PC-9 (cell line): Measurements from ENCODE around the gene TCEA2. TPM values are rescaled to one million over a fixed set of nuclear protein-coding genes. Genes with fewer than 3 reads are reported as not detected.
A peak's percentile ranks its signal among the peaks of the same experiment; 100 is the strongest.

Experiments used
- BruUV-seq: library from RNA; stranded (reverse); fragments of 400-500 nt; replicated peaks from 2 replicates; lab custom pipeline; 2021; lab: Mats Ljungman, UMichigan
- CTCF ChIA-PET: fragments of 300-600 bp; sonication (Branson Sonifier 250); formaldehyde crosslinking; loops from one replicate; lab custom pipeline; 2022; ENCODE audit warnings: antibody characterized with exemption; lab: Charles Lee
- POLR2A ChIA-PET: fragments of 300-600 bp; sonication (Branson Sonifier 250); formaldehyde crosslinking; loops from one replicate; lab custom pipeline; 2022; ENCODE audit warnings: antibody characterized with exemption; ENCODE audit not compliant: unreplicated experiment; lab: Charles Lee
- DNase-seq, 2 experiments: peaks; one replicate each; pipeline versions ENCODE4 v3.0.0 to v3.0.0-alpha.2; 2015 to 2022; ENCODE audit warnings: mixed read lengths in 1 of 2
- H2AFZ ChIP-seq: fragments of 200-600 bp; sonication (generic); 2 replicates; pipeline ENCODE4 v1.8.1; 2017; ENCODE audit warnings: antibody characterized with exemption
- H3F3A ChIP-seq: fragments of 200-600 bp; sonication (generic); 2 replicates; pipeline ENCODE4 v1.8.1; 2017; ENCODE audit warnings: antibody characterized with exemption, mild to moderate bottlenecking, low read depth; ENCODE audit not compliant: insufficient read depth
- H3K27ac ChIP-seq: fragments of 200-600 bp; sonication (generic); 2 replicates; pipeline ENCODE4 v1.6.1; 2016; ENCODE audit warnings: mixed run types
- H3K27me3 ChIP-seq: fragments of 200-600 bp; sonication (generic); 2 replicates; pipeline ENCODE4 v1.6.1; 2016; ENCODE audit warnings: low read depth, mixed run types; ENCODE audit not compliant: insufficient read depth
- H3K36me3 ChIP-seq: fragments of 200-600 bp; sonication (generic); 2 replicates; pipeline ENCODE4 v1.6.1; 2016; ENCODE audit warnings: low read depth, mixed run types
- H3K4me1 ChIP-seq: fragments of 200-600 bp; sonication (generic); replicated peaks from 2 replicates; pipeline ENCODE4 v1.6.1; 2016; ENCODE audit warnings: mixed run types; ENCODE audit not compliant: insufficient read depth
- H3K4me2 ChIP-seq: fragments of 200-600 bp; sonication (generic); 2 replicates; pipeline ENCODE4 v1.6.1; 2017; ENCODE audit warnings: mixed run types
- H3K4me3 ChIP-seq: fragments of 200-600 bp; sonication (generic); 2 replicates; pipeline ENCODE4 v1.6.1; 2016; ENCODE audit warnings: mixed run types
- H3K79me2 ChIP-seq: fragments of 200-600 bp; sonication (generic); 2 replicates; pipeline ENCODE4 v1.6.1; 2017; ENCODE audit warnings: low read depth, mixed run types
- H3K9me2 ChIP-seq: fragments of 200-600 bp; sonication (generic); 2 replicates; pipeline ENCODE4 v1.8.1; 2017; ENCODE audit warnings: mild to moderate bottlenecking; ENCODE audit not compliant: insufficient read depth
- H3K9me3 ChIP-seq: fragments of 200-600 bp; sonication (generic); 2 replicates; pipeline ENCODE4 v1.8.1; 2016; ENCODE audit warnings: low read depth; ENCODE audit not compliant: insufficient read depth
- H4K20me1 ChIP-seq: fragments of 200-600 bp; sonication (generic); 2 replicates; pipeline ENCODE4 v1.8.1; 2017; ENCODE audit not compliant: insufficient read depth
- EZH2 ChIP-seq: fragments of 200-600 bp; sonication (generic); IDR thresholded peaks from 2 replicates; pipeline ENCODE4 v1.8.0; 2017; ENCODE audit warnings: antibody characterized with exemption, low read depth
- intact Hi-C: fragments of 100-400 bp; cut with micrococcal nuclease; formaldehyde crosslinking; loops from one replicate; pipeline ENCODE4 v1.10.0; 2022; ENCODE audit not compliant: unreplicated experiment
- total RNA-seq: library from RNA; stranded (reverse); gene quantifications from 2 replicates; pipeline ENCODE4 v1.2.3, GENCODE V29; 2021
- TF ChIP-seq, protein P1 (sequence below): fragments of 200-600 bp; sonication (generic); conservative IDR thresholded peaks from 2 replicates; pipeline ENCODE4 v1.6.1; 2017; ENCODE audit warnings: mixed run types, antibody characterized with exemption, mild to moderate bottlenecking, moderate library complexity

TCEA2 gene
- total RNA-seq, 1 experiment from 2014 or later, result 100 TPM

GRCh38 chr20:64053841-64054661 is 8.9 kb upstream of the TCEA2 start:
- ChIA-PET POLR2A (no interaction called here), CTCF (interaction anchor here (0.6 to 1.7 kb wide), 3 partner anchors 15 to 70 kb away, joined by 4 to 12 read pairs (median 6); no protein-coding TSS in a partner anchor)

GRCh38 chr20:64055396-64055892 is 7.6 kb upstream of the TCEA2 start:
- H3K4me1 ChIP-seq, result peaks cover 14% of the 10 kb centered on the region
- no peaks in the 10 kb centered on the region for H3K9me2 ChIP-seq
- no peaks in the 10 kb centered on the region for H3K79me2 ChIP-seq
- no TSS peak for BruUV-seq
- ChIA-PET CTCF (no interaction called here), POLR2A (no interaction called here)
- intact Hi-C loops, result loop anchor here (5.0 kb wide), 2 partner anchors 518 to 618 kb away; partner anchors contain the start of gene PTK6
- no peaks in the 10 kb centered on the region for H3K9me3 ChIP-seq
- DNase-seq, result no peak
- no peak for TF ChIP-seq EZH2
- TF ChIP-seq, protein P1, sequence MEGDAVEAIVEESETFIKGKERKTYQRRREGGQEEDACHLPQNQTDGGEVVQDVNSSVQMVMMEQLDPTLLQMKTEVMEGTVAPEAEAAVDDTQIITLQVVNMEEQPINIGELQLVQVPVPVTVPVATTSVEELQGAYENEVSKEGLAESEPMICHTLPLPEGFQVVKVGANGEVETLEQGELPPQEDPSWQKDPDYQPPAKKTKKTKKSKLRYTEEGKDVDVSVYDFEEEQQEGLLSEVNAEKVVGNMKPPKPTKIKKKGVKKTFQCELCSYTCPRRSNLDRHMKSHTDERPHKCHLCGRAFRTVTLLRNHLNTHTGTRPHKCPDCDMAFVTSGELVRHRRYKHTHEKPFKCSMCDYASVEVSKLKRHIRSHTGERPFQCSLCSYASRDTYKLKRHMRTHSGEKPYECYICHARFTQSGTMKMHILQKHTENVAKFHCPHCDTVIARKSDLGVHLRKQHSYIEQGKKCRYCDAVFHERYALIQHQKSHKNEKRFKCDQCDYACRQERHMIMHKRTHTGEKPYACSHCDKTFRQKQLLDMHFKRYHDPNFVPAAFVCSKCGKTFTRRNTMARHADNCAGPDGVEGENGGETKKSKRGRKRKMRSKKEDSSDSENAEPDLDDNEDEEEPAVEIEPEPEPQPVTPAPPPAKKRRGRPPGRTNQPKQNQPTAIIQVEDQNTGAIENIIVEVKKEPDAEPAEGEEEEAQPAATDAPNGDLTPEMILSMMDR, result no peak
- no peaks in the 10 kb centered on the region for H4K20me1 ChIP-seq
- peaks cover 25% of the 10 kb centered on the region; the same call in 1 of the 2 replicates for H3F3A ChIP-seq
- H2AFZ ChIP-seq, result no peak overlapping the region
- no peak overlapping the region for H3K27ac ChIP-seq
- H3K4me3 ChIP-seq, result no peak overlapping the region
- peaks cover 21% of the 10 kb centered on the region for H3K27me3 ChIP-seq
- H3K4me2 ChIP-seq, result no peak overlapping the region
- no peaks in the 10 kb centered on the region for H3K36me3 ChIP-seq

More at GRCh38 chr20:64053841-64054661, 8.9 kb upstream of the TCEA2 start:
- H2AFZ ChIP-seq, result no peak overlapping the region
- H3K36me3 ChIP-seq, result no peaks in the 10 kb centered on the region
- no peak overlapping the region for H3K4me3 ChIP-seq
- H3K27ac ChIP-seq, result no peak overlapping the region
- BruUV-seq, result no TSS peak
- H3K9me3 ChIP-seq, result no peaks in the 10 kb centered on the region
- intact Hi-C loops, result loop anchor here (1.0 kb wide), 1 partner anchor 15 kb away; no protein-coding TSS in a partner anchor
- peak in 1 of 2 experiments; percentile 33 for DNase-seq
- peaks cover 14% of the 10 kb centered on the region for H3K4me1 ChIP-seq
- H3K79me2 ChIP-seq, result no peaks in the 10 kb centered on the region
- peaks cover 29% of the 10 kb centered on the region for H3K27me3 ChIP-seq
- TF ChIP-seq, protein P1, result peak; percentile 33; the same call in 1 of the 2 replicates
- no peak for TF ChIP-seq EZH2
- peaks cover 15% of the 10 kb centered on the region; the same call in 1 of the 2 replicates for H3F3A ChIP-seq
- no peaks in the 10 kb centered on the region for H3K9me2 ChIP-seq
- no peak overlapping the region for H3K4me2 ChIP-seq
- no peaks in the 10 kb centered on the region for H4K20me1 ChIP-seq

- Histone ChIP-seq H2AFZ (no peak overlapping the region), H3K9me3 (no peaks in the 10 kb centered on the region), H3K4me2 (no peak overlapping the region), H3K27ac (no peak overlapping the region), H3K4me1 (peaks cover 14% of the 10 kb centered on the region), H3F3A (peaks cover 25% of the 10 kb centered on the region; the same call in 1 of the 2 replicates), H3K27me3 (peaks cover 15% of the 10 kb centered on the region; the same call in 1 of the 2 replicates), H4K20me1 (no peaks in the 10 kb centered on the region), H3K9me2 (no peaks in the 10 kb centered on the region), H3K4me3 (no peak overlapping the region), H3K36me3 (no peaks in the 10 kb centered on the region), H3K79me2 (no peaks in the 10 kb centered on the region)
- peak in 1 of 2 experiments; percentile 65 for DNase-seq
- CTCF ChIA-PET, result interaction anchor here (0.6 kb wide), 1 partner anchor 76 kb away, joined by 3 read pairs; no protein-coding TSS in a partner anchor
- intact Hi-C loops, result loop anchor here (5.0 kb wide), 2 partner anchors 519 to 619 kb away; partner anchors contain the start of gene PTK6
- BruUV-seq, result no TSS peak
- POLR2A ChIA-PET, result interaction anchor here (0.7 kb wide), 1 partner anchor 398 kb away, joined by 3 read pairs; no protein-coding TSS in a partner anchor
- TF ChIP-seq, protein P1, result no peak
- no peak for TF ChIP-seq EZH2
Measured at GRCh38 chr20:64055893-64056638, 6.9 kb upstream of the TCEA2 start.
